HepG2 (cell line): Measurements from ENCODE around the gene EXOC3L4. TPM values are rescaled to one million over a fixed set of nuclear protein-coding genes. Genes with fewer than 3 reads are reported as not detected.

Source experiments
- ATAC-seq: fragments of 200-7000 bp; cut with Tn5 transposase; 3 replicates; pipeline ENCODE4 v1.9.1; 2020; ENCODE audit warnings: mild to moderate bottlenecking, moderate library complexity
- BruUV-seq: library from RNA; stranded (reverse); fragments of 400-500 nt; replicated peaks from 2 replicates; lab custom pipeline; 2021; lab: Mats Ljungman, UMichigan
- CTCF ChIA-PET: fragments of 300-600 bp; formaldehyde crosslinking; extraction: SDS; loops from one replicate; lab custom pipeline; 2021; ENCODE audit warnings: low total read pairs, inconsistent platforms, low intra/inter-chr PET ratio; lab: Yijun Ruan, JAX
- POLR2A ChIA-PET: fragments of 350-600 bp; sonication (Branson Sonifier 250); formaldehyde crosslinking; loops from one replicate; lab custom pipeline; 2020; ENCODE audit warnings: antibody characterized with exemption, inconsistent platforms; lab: Yijun Ruan, JAX
- DNase-seq: peaks from one replicate; pipeline ENCODE4 v3.0.0-alpha.2; 2015; ENCODE audit warnings: low spot score
- FAIRE-seq: peaks from 3 replicates; lab custom pipeline; 2011; peaks lifted over from hg19 to GRCh38; lab: Jason Lieb, UNC
- H2AFZ ChIP-seq: one replicate; pipeline ENCODE4 v1.6.1; 2011; ENCODE audit warnings: low read length, inconsistent platforms
- H3K27ac ChIP-seq: fragments of 300-600 bp; 3 replicates; pipeline ENCODE4 v1.8.0; 2011; ENCODE audit warnings: mixed run types, mild to moderate bottlenecking, mixed read lengths, low read length, inconsistent platforms; ENCODE audit not compliant: insufficient read depth; ENCODE audit errors: extremely low read length
- H3K27me3 ChIP-seq, 2 experiments: fragments of 200-600 bp in 1 of 2; 2 replicates in 1 of 2; 3 replicates in 1 of 2; pipeline versions ENCODE4 v1.6.0 to v1.8.0; 2011; ENCODE audit warnings: low read length in 2 of 2, mild to moderate bottlenecking in 2 of 2, moderate library complexity in 2 of 2, inconsistent platforms in 1 of 2; ENCODE audit not compliant: insufficient read depth in 2 of 2, control insufficient read depth in 1 of 2
- H3K36me3 ChIP-seq, 2 experiments: fragments of 200-600 bp in 1 of 2; replicated peaks in 1 of 2; 2 replicates in 1 of 2; 3 replicates in 1 of 2; pipeline versions ENCODE4 v1.5.1 to v1.8.0; 2011; ENCODE audit warnings: low read length in 2 of 2, inconsistent platforms in 1 of 2; ENCODE audit not compliant: insufficient read depth in 2 of 2, control insufficient read depth in 1 of 2
- H3K4me1 ChIP-seq: 2 replicates; pipeline ENCODE4 v1.5.1; 2012; ENCODE audit warnings: low read length, inconsistent platforms; ENCODE audit not compliant: insufficient read depth
- H3K4me2 ChIP-seq: 2 replicates; pipeline ENCODE4 v1.6.0; 2011; ENCODE audit warnings: low read depth, low read length, inconsistent platforms
- H3K4me3 ChIP-seq, 3 experiments: fragments of 200-600 bp in 1 of 3; sonication (generic), shearing (Covaris generic) in 1 of 3; replicated peaks in 1 of 3; 2 replicates each; pipeline ENCODE4 v1.5.1; 2011 to 2016; ENCODE audit warnings: low read length in 3 of 3, inconsistent platforms in 2 of 3, low read depth in 2 of 3, mild to moderate bottlenecking in 2 of 3, control low read depth in 1 of 3, mixed read lengths in 1 of 3; ENCODE audit not compliant: insufficient read depth in 1 of 3
- H3K79me2 ChIP-seq: one replicate; pipeline ENCODE4 v1.6.1; 2011; ENCODE audit warnings: low read length, inconsistent platforms; ENCODE audit not compliant: insufficient read depth
- H3K9ac ChIP-seq: 2 replicates; pipeline ENCODE4 v1.6.0; 2011; ENCODE audit warnings: mild to moderate bottlenecking, low read depth, low read length, inconsistent platforms; ENCODE audit not compliant: insufficient read depth
- H3K9me3 ChIP-seq: 2 replicates; pipeline ENCODE4 v1.5.1; 2012; ENCODE audit warnings: mild to moderate bottlenecking, low read length
- H4K20me1 ChIP-seq: 2 replicates; pipeline ENCODE4 v1.6.0; 2011; ENCODE audit warnings: inconsistent platforms, mild to moderate bottlenecking, low read length, moderate library complexity; ENCODE audit not compliant: insufficient read depth
- CCDC6 ChIP-seq: sonication (generic); formaldehyde crosslinking; IDR thresholded peaks from 2 replicates; pipeline ENCODE4 v1.8.1; 2022; ENCODE audit warnings: mild to moderate bottlenecking, missing genetic modification reagents, moderate library complexity
- KDM5A ChIP-seq: fragments of 200-600 bp; sonication (generic); IDR thresholded peaks from 2 replicates; pipeline ENCODE4 v1.7.0; 2018; ENCODE audit warnings: antibody characterized with exemption, mild to moderate bottlenecking, low read length, borderline replicate concordance
- KDM5B ChIP-seq: sonication (generic); formaldehyde crosslinking; IDR thresholded peaks from 2 replicates; pipeline ENCODE4 v1.4.0; 2020; ENCODE audit warnings: missing genetic modification reagents, mild to moderate bottlenecking, borderline replicate concordance
- YEATS4 ChIP-seq: sonication (generic); formaldehyde crosslinking; IDR thresholded peaks from 2 replicates; pipeline ENCODE4 v1.4.0; 2020; ENCODE audit warnings: missing genetic modification reagents, borderline replicate concordance
- ZNF143 ChIP-seq: sonication (generic); formaldehyde crosslinking; IDR thresholded peaks from 2 replicates; pipeline ENCODE4 v1.4.0; 2020; ENCODE audit warnings: missing genetic modification reagents
- whole genome bisulfite sequencing: methylation state at CpG from one replicate; pipeline ENCODE4 v1.1.6; 2017; ENCODE audit warnings: low lambda C conversion rate; 5-methylcytosine and 5-hydroxymethylcytosine counted together
- in situ Hi-C: cut with HindIII; loops from 2 replicates; pipeline ENCODE4 v1.10.0; 2017; ENCODE audit warnings: low pct_unique_long_range_greater_than_20kb; ENCODE audit not compliant: extremely low pct_ligation_motif_present
- intact Hi-C: fragments of 100-400 bp; cut with micrococcal nuclease; formaldehyde crosslinking; loops from one replicate; pipeline ENCODE4 v1.10.0; 2022; ENCODE audit not compliant: unreplicated experiment
- polyA plus RNA-seq, 8 experiments: library from polyadenylated mRNA; depleted of rRNA in 3 of 8; stranded (reverse) in 7 of 8; unstranded in 1 of 8; fragments of >200 nt; fragmentation: Illumina TruSeq in 4 of 8; extraction: Trizol in 4 of 8; gene quantifications; 2 replicates each; pipeline versions ENCODE4 v1.2.1 to v1.2.3, GENCODE V29; 2011 to 2016; ENCODE audit warnings: low read depth in 4 of 8, missing spikeins in 1 of 8, mixed read lengths in 1 of 8; ENCODE audit not compliant: insufficient read depth in 1 of 8
- total RNA-seq, 5 experiments: library from RNA; depleted of rRNA; stranded (reverse); fragments of >200 nt; fragmentation: Illumina TruSeq; extraction: Trizol; gene quantifications; 2 replicates each; pipeline ENCODE4 v1.2.3, GENCODE V29; 2016; ENCODE audit warnings: low read depth in 1 of 5
- TF ChIP-seq, protein P1 (sequence below): sonication (generic); formaldehyde crosslinking; IDR thresholded peaks from 2 replicates; pipeline ENCODE4 v1.4.0; 2020; ENCODE audit warnings: missing genetic modification reagents

The EXOC3L4 gene
- total and polyA plus RNA-seq, 2 of the 13 experiments (the other 11 are each of a cell fraction or from before 2014, with no cell fraction given): 11.8 to 27.0 TPM

- POLR2A ChIA-PET: interaction anchor here (0.7 to 1.5 kb wide), 8 partner anchors 11 to 207 kb away, joined by 3 to 7 read pairs (median 5); partner anchors contain the start of gene EIF5
- Histone ChIP-seq H3K4me3 (peak overlapping the region in 1 of 3 experiments; percentile 23; a peak in 1 of 6 replicates), H3K4me1 (peaks cover 29% of the 10 kb centered on the region), H4K20me1 (no peaks in the 10 kb centered on the region; the same call in 1 of the 2 replicates), H3K36me3 (no peaks in the 10 kb centered on the region), H3K27ac (no peak overlapping the region), H3K9ac (no peak overlapping the region), H3K27me3 (peaks cover 7 to 68% of the 10 kb centered on the region in 2 experiments; a peak in 4 of 5 replicates), H3K9me3 (no peaks in the 10 kb centered on the region), H3K4me2 (peak overlapping the region; percentile 47; the same call in 1 of the 2 replicates), H2AFZ (no peak overlapping the region), H3K79me2 (no peaks in the 10 kb centered on the region)
- DNase-seq: no peak
- intact Hi-C loops: no loop called here
- TF ChIP-seq CCDC6 (CRISPR knock-in tag) (0 out of 2 replicates have a peak, but pooled peaks have one; percentile 10), KDM5B (CRISPR knock-in tag) (peak; percentile 27; the same call in 1 of the 2 replicates), KDM5A (no peak), ZNF143 (no peak), YEATS4 (CRISPR knock-in tag) (0 out of 2 replicates have a peak, but pooled peaks have one; percentile 3)
- TF ChIP-seq, protein P1, sequence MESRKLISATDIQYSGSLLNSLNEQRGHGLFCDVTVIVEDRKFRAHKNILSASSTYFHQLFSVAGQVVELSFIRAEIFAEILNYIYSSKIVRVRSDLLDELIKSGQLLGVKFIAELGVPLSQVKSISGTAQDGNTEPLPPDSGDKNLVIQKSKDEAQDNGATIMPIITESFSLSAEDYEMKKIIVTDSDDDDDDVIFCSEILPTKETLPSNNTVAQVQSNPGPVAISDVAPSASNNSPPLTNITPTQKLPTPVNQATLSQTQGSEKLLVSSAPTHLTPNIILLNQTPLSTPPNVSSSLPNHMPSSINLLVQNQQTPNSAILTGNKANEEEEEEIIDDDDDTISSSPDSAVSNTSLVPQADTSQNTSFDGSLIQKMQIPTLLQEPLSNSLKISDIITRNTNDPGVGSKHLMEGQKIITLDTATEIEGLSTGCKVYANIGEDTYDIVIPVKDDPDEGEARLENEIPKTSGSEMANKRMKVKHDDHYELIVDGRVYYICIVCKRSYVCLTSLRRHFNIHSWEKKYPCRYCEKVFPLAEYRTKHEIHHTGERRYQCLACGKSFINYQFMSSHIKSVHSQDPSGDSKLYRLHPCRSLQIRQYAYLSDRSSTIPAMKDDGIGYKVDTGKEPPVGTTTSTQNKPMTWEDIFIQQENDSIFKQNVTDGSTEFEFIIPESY: peak; percentile 45; the same call in 1 of the 2 replicates
- BruUV-seq: no TSS peak
- 70% methylated on average over 5 of the region's 39 CpGs for WGBS
- no peak for ATAC-seq
- in situ Hi-C loops: no loop called here
- CTCF ChIA-PET: interaction anchor here (1.5 to 1.8 kb wide), 3 partner anchors 22 to 165 kb away, joined by 5 to 10 read pairs (median 6); no protein-coding TSS in a partner anchor
- no peak for FAIRE-seq
Measured at GRCh38 chr14:103127356-103127755, 32.8 kb downstream of the EXOC3L4 start.
